WTC11 (cell line): ENCODE measurements around the gene RYR3.

Experiments used
- CREB1 ChIP-seq: sonication (generic); formaldehyde crosslinking; IDR thresholded peaks from 2 replicates; pipeline ENCODE4 v1.8.0; 2023; ENCODE audit warnings: mild to moderate bottlenecking, missing genetic modification reagents
- TF ChIP-seq, protein P1 (sequence below): fragments of 200-600 bp; IDR thresholded peaks from 2 replicates; pipeline ENCODE4 v1.8.0; 2022; ENCODE audit warnings: antibody characterized with exemption

DNA sequence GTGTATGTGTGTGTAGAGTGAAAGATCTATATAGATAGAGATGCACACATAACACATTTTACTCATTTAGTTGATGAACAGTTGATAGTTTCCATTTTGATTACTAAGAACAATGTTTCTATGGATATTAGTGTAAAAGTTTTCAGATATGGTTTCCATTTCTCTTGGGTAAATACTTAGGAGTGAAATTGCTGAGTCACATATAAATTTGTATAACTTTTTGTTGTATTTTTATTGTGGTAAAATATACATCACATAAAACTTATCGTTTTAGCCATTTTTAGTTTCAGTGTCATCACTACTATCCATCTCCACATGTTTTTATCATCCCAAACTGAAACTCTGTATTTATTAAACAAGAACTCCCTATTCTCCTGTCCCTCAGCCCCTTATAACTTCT, 258.3 kb downstream of the RYR3 start:
- no peak for TF ChIP-seq CREB1
- TF ChIP-seq, protein P1, sequence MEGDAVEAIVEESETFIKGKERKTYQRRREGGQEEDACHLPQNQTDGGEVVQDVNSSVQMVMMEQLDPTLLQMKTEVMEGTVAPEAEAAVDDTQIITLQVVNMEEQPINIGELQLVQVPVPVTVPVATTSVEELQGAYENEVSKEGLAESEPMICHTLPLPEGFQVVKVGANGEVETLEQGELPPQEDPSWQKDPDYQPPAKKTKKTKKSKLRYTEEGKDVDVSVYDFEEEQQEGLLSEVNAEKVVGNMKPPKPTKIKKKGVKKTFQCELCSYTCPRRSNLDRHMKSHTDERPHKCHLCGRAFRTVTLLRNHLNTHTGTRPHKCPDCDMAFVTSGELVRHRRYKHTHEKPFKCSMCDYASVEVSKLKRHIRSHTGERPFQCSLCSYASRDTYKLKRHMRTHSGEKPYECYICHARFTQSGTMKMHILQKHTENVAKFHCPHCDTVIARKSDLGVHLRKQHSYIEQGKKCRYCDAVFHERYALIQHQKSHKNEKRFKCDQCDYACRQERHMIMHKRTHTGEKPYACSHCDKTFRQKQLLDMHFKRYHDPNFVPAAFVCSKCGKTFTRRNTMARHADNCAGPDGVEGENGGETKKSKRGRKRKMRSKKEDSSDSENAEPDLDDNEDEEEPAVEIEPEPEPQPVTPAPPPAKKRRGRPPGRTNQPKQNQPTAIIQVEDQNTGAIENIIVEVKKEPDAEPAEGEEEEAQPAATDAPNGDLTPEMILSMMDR, result no peak
